Measurements from ENCODE around the gene LCNL1. TPM values are rescaled to one million over a fixed set of nuclear protein-coding genes. Genes with fewer than 3 reads are reported as not detected.
A peak's percentile ranks its signal among the peaks of the same experiment; 100 is the strongest.

The LCNL1 gene
- total RNA-seq (0.36 TPM in 1 of 2 replicates, not detected in the other), polyA plus RNA-seq (not detected in 2 replicates)

- peaks cover 38% of the 10 kb centered on the region for H3K27me3 ChIP-seq
Observed at GRCh38 chr9:136982232-136983051, at the start of gene LCNL1. LCNL1 (plus strand) TSS chr9:136982993; CDS start chr9:136983587, 594 bp downstream.

GRCh38 chr9:136934277-136934676 is 48.5 kb upstream of the LCNL1 start:
- H3K4me1 ChIP-seq (ENCODE audit: low read depth), result no peaks in the 10 kb centered on the region
- DNase-seq (ENCODE audit: low read depth in 1 of 2, low spot score in 1 of 2), result no peak
- no peak overlapping the region for H3K27ac ChIP-seq
- TF ChIP-seq, protein P1, sequence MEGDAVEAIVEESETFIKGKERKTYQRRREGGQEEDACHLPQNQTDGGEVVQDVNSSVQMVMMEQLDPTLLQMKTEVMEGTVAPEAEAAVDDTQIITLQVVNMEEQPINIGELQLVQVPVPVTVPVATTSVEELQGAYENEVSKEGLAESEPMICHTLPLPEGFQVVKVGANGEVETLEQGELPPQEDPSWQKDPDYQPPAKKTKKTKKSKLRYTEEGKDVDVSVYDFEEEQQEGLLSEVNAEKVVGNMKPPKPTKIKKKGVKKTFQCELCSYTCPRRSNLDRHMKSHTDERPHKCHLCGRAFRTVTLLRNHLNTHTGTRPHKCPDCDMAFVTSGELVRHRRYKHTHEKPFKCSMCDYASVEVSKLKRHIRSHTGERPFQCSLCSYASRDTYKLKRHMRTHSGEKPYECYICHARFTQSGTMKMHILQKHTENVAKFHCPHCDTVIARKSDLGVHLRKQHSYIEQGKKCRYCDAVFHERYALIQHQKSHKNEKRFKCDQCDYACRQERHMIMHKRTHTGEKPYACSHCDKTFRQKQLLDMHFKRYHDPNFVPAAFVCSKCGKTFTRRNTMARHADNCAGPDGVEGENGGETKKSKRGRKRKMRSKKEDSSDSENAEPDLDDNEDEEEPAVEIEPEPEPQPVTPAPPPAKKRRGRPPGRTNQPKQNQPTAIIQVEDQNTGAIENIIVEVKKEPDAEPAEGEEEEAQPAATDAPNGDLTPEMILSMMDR (IDR thresholded peaks at IDR 0.05; ENCODE audit: low read depth, low read length), result no peak
- H3K9me3 ChIP-seq (ENCODE audit: low read depth), result no peaks in the 10 kb centered on the region
- no peaks in the 10 kb centered on the region for H3K36me3 ChIP-seq
- H3K27me3 ChIP-seq, result no peaks in the 10 kb centered on the region
- H3K4me3 ChIP-seq, result no peak overlapping the region

More at GRCh38 chr9:136982232-136983051, at the start of gene LCNL1:
- TF ChIP-seq, protein P1 (IDR thresholded peaks at IDR 0.05; ENCODE audit: low read depth, low read length), result no peak
- Histone ChIP-seq H3K4me3 (no peak within 1 kb of the TSS), H3K36me3 (no peaks in the 10 kb centered on the region), H3K4me1 (ENCODE audit: low read depth) (peaks cover 22% of the 10 kb centered on the region), H3K9me3 (ENCODE audit: low read depth) (no peaks in the 10 kb centered on the region), H3K27ac (peak within 1 kb of the TSS; percentile 45)
- DNase-seq (ENCODE audit: low read depth in 1 of 2, low spot score in 1 of 2), result no peak

GRCh38 chr9:136935651-136936050 is 47.1 kb upstream of the LCNL1 start:
- Histone ChIP-seq H3K4me1 (ENCODE audit: low read depth) (no peaks in the 10 kb centered on the region), H3K36me3 (peaks cover 8% of the 10 kb centered on the region), H3K4me3 (no peak overlapping the region), H3K27me3 (no peaks in the 10 kb centered on the region), H3K9me3 (ENCODE audit: low read depth) (no peaks in the 10 kb centered on the region), H3K27ac (no peak overlapping the region)
- DNase-seq (ENCODE audit: low read depth in 1 of 2, low spot score in 1 of 2), result no peak
- TF ChIP-seq, protein P1 (IDR thresholded peaks at IDR 0.05; ENCODE audit: low read depth, low read length), result no peak

GRCh38 chr9:136936645-136937170 is 46.1 kb upstream of the LCNL1 start:
- no peaks in the 10 kb centered on the region for H3K9me3 ChIP-seq (ENCODE audit: low read depth)
- no peak overlapping the region for H3K4me3 ChIP-seq
- H3K27me3 ChIP-seq, result no peaks in the 10 kb centered on the region
- DNase-seq (ENCODE audit: low read depth in 1 of 2, low spot score in 1 of 2), result no peak
- TF ChIP-seq, protein P1 (IDR thresholded peaks at IDR 0.05; ENCODE audit: low read depth, low read length), result no peak
- H3K36me3 ChIP-seq, result peaks cover 19% of the 10 kb centered on the region
- H3K27ac ChIP-seq, result no peak overlapping the region
- H3K4me1 ChIP-seq (ENCODE audit: low read depth), result no peaks in the 10 kb centered on the region

DNA sequence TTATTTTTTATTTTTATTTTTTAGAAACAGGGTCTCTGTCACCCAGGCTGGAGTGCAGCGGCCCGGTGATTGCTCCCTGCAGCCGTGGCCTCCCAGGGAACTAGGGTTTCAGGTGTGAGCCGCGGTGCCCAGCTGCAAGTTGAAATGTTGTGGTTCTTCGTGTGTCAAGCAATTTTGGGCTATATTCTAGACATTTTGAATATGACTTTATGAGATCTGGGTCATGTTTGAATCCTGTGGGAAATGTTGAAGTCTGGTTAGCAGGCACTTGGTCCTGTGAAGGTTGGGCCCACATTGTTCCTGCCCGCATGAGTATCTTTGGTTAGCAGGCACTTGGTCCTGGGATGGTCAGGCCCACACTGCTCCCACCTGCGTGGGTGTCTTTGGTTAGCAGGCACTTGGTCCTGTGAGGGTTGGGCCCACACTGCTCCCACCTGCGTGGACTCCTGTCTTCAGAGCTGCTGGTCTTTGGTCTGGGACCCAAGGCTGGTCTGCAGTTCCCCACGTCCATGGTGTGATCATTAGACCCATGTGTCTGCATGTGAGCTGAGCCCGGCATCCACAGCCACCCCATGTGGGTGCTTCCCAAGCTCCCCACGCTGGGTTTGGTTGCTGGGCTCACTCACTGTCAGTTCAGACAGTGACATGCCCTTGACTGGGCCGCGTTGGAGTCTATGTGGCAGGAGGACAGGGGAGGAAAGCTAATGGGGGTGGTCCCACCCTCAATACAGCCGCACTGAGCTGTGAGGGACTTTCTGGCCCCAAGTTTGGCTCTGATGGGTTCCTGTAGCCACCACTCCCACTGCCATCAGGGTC is 45.4 kb upstream of the LCNL1 start:
- Histone ChIP-seq H3K27me3 (no peaks in the 10 kb centered on the region), H3K4me3 (no peak overlapping the region), H3K4me1 (ENCODE audit: low read depth) (no peaks in the 10 kb centered on the region), H3K36me3 (peaks cover 26% of the 10 kb centered on the region), H3K27ac (no peak overlapping the region), H3K9me3 (ENCODE audit: low read depth) (no peaks in the 10 kb centered on the region)
- no peak for DNase-seq (ENCODE audit: low read depth in 1 of 2, low spot score in 1 of 2)
- TF ChIP-seq, protein P1 (IDR thresholded peaks at IDR 0.05; ENCODE audit: low read depth, low read length), result no peak

Measured in cardiac muscle cell (in vitro differentiated cells and primary cell).